Stimulated activated CD4-positive, alpha-beta T cell treated with anti-CD3 and anti-CD28 coated beads, Interleukin-4, amount 100 ng/mL, for 24 hours (primary cell): Measurements from ENCODE around the gene PNLIPRP2.

Experiments
- DNase-seq: peaks from one replicate; pipeline ENCODE4 v3.0.0-alpha.2; 2020

PNLIPRP2 gene

DNA sequence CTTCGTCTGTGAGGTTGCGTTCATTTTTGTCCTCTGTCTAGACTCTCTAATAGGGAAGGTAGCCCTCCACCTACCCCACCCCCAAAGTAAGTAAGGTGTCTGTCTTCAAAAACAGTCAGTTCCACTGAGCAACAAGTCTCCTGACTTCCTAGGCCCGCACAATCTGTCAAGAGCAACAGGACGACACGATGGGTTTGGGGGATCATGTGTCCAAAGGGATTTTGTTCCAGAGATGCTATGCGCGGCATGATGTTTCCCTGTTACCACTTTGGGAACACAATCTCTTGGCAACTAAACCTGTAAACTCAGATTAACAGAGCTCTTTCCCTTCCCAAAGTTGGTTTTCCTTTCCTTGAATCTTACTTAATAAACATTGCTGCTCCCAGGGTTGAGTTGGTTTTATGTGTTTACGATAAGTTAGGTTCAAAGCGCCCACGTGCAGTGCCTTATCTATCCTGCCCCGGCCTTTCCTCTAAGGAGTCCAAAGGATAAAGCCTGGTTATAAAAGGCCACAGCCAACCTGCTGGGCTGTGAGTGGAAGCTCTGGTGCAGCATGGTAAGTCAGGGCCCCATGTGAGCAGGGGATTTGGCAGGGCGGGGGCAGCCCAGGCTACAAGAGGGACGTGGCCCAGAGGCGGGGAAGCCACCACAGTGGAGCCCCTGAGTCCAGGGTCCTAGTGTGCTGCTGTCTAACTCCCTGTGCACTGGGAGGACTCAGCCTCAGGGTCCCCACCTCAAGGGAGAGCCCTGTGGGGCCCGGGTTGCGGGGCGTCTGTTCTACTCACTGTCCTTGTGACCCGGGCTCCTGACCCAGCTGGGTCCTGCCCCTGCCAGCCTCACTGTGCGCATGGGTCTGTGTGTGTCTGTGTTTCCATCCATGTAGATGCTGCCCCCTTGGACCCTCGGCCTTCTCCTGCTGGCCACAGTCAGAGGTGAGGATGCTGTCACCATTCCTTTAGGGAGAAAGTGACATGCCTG, at the start of gene PNLIPRP2:
PNLIPRP2 (plus strand) TSS at position 531 of the 978 bp plus-strand sequence.
- DNase-seq: no peak

GRCh38 chr10:116574797-116575196, 46.0 kb upstream of the PNLIPRP2 start:
- DNase-seq: no peak

DNA sequence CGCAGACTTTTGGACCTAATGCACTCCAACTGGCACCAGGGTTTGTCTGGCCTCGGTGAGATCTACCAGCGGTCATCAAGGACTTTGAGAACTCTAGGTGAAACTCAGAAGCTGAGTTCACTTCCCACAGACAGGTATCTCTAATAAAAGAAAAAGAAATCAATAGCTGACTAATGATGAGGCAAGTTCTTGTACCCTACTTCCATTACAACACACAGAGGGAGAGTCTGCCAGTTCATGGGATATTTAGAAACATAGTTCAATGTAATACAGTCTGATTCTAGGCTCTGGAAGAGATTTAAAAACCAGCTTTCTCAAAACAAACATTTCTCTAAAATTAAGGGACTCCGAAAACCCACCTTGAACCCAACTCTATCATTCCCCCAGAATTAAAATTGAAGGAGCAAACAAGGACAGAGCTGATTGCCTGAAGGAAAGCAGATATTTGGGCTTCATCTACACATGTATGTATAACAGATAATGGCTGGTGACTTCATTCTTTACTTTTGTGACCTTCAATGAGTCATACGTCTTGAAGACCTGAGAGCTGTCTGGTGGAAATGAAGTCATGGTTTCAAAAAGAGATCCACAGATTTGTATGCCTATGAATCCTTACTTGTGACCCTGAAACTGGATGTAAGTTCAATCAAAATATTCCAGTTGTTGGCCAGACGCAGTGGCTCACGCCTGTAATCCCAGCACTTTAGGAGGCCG, 32.7 kb upstream of the PNLIPRP2 start:
- DNase-seq: no peak

- DNase-seq: no peak
Measured at GRCh38 chr10:116588995-116589394, 31.8 kb upstream of the PNLIPRP2 start.

GRCh38 chr10:116589926-116590325, 30.8 kb upstream of the PNLIPRP2 start:
- no peak for DNase-seq

DNA sequence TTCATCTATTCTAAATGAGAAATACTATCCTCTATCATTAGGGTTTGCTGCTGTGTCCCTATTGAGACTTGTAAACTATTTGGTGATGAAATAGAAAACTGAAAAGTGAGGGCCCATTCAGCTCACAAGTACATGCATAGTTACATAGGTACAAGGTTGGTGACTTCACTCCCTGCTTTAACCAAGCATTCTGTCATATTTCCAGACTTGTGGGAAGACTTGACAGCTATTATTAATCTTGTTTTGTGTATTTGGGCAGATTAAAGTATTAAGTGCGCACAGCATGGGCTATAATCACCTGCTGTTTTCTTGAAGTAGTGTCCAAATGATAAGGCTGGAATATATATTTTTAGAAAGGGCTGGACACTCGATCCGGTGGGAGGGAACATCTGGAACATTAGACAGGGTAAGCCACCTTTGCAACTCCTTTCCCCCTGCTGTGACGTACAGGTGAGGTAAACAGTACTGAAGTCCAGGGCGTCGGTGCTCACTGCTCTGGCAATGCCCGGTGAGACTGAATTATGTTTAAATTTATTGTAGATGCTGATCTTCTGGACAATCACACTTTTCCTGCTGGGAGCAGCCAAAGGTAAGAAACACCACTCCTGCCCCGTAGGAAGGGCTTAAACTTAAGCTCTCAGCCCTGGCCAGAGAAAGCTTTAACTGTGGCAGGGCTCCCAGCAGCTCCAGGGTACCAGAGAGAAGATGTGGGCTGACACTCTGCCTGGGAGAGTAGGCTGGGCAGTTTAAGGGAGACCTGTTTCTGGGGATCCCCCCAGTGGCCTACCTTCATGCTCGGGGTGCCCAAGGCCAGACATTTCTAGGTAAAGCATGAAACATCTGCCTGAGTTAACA, 29.9 kb upstream of the PNLIPRP2 start, which contains the start of gene PNLIPRP1:
PNLIPRP1 (plus strand) TSS at position 370 of the 855 bp plus-strand sequence; CDS start at position 541, 171 bp downstream.
- DNase-seq: no peak

- no peak for DNase-seq
Measured at GRCh38 chr10:116593139-116593740, 27.5 kb upstream of the PNLIPRP2 start.

- no peak for DNase-seq
Measured at GRCh38 chr10:116594525-116595035, 26.2 kb upstream of the PNLIPRP2 start.

DNA sequence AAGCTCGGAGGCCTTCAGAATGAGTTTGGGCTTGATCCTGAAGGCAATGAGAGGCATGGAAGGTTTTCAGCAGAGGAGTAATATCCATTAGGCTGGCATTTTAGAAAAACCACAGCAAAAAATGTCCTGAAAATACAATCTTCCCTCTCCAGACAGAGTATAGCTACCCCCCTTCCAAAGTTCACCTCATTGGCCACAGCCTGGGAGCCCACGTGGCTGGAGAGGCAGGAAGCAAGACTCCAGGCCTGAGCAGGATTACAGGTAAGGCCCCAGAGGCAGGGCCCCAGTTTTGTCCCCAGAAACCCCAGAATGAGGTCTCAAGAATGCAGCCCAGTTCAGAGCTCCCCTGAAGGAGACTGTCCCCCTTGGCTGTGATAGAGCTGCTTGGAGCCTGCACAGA, 24.7 kb upstream of the PNLIPRP2 start:
- no peak for DNase-seq

- no peak for DNase-seq
Measured at GRCh38 chr10:116597543-116597942, 23.2 kb upstream of the PNLIPRP2 start.

GRCh38 chr10:116598329-116598728, 22.4 kb upstream of the PNLIPRP2 start:
- DNase-seq: no peak

DNA sequence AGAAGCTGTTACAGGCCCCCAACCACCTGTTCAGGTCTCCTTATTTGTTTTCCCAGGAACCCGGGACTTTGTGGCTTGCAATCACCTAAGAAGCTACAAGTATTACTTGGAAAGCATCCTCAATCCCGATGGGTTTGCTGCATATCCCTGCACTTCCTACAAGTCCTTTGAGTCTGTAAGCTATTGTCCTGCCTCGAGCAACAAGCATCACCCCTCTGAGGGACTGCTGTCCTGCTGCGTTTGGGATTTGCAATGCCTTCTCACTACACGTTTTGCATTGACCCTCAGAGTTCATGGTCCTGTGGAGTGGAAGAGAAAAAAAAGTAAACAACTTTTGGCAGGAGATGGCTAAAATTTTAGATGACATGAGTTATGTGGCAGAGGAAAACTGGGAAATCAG, 20.8 kb upstream of the PNLIPRP2 start:
- no peak for DNase-seq

GRCh38 chr10:116602648-116603400, 17.9 kb upstream of the PNLIPRP2 start:
- no peak for DNase-seq

DNA sequence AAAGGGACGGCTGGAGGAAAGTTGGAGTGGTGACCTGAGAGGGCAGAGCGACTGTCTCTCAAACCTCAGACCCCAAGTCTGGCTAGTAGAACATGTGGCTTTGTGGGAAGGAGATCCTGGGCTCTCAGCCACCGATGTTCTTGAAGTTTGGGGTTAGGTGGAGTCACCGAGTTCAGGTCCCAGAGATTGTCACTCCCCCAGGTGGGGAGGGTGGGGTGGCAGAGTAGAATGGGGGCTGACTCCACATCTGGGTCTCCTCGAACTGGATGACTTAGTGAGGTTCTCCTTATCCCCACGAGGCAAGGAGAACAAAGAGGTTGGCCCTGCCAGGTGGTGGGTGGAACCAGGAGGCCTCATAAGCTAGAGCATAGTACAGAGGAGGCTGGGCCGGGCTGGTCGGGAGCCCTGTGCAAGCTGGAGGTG, 14.7 kb upstream of the PNLIPRP2 start:
- DNase-seq: no peak

- no peak for DNase-seq
Measured at GRCh38 chr10:116607336-116607735, 13.4 kb upstream of the PNLIPRP2 start.

GRCh38 chr10:116608686-116609594, 11.8 kb upstream of the PNLIPRP2 start:
- no peak for DNase-seq

DNA sequence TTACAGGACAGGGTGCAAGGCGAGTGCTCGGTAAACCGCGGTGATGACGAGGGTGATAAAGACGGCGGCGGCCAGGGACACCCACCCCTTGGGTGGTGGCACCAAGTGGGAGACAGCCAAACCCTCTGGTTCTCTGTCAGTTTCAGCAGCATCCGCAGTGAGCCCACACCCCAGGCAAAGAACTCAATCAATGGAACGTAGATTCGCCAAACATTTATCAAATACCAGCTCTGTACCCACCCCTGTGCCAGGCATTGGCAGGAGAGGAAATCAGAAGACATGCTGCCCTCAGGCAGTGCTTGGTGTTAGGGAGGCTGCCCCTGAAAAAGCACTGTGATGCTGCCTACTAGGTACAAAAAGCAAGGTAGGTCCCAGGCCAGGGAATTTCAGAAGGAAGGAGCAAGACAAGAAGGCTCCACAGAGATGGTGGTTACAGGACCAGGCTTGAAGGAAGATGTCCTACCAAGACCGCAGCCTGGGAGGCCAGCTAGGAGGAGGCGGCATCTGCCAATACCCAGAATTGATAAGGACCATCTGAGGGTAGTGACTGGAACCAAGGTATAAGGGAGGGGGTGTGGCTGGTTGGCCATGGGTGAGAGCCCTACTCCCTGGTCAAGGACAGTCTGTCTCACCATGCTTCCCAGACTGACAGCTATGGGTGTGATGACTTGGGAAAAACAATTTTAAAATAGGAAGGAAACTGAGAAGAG, 10.2 kb upstream of the PNLIPRP2 start:
- no peak for DNase-seq

DNA sequence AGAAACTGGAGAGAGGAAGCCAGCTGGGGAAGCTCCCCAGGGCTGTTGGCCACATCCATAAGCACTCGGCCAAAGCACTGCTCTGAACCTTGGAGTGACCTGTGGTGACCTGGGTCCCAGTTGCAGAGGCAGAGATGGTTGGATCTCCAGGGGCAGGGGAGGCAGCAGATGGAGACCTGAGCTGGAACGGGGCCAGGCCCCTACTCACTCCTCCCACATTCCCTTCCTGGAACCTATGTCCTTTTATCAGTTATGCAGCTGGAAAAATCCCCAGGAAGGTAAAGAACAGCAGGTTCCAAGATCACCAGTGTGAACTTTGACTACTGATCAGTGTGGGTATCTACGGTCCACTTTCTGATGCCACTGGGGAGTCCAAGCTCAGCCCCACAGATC, 9.6 kb upstream of the PNLIPRP2 start:
- DNase-seq: no peak

DNA sequence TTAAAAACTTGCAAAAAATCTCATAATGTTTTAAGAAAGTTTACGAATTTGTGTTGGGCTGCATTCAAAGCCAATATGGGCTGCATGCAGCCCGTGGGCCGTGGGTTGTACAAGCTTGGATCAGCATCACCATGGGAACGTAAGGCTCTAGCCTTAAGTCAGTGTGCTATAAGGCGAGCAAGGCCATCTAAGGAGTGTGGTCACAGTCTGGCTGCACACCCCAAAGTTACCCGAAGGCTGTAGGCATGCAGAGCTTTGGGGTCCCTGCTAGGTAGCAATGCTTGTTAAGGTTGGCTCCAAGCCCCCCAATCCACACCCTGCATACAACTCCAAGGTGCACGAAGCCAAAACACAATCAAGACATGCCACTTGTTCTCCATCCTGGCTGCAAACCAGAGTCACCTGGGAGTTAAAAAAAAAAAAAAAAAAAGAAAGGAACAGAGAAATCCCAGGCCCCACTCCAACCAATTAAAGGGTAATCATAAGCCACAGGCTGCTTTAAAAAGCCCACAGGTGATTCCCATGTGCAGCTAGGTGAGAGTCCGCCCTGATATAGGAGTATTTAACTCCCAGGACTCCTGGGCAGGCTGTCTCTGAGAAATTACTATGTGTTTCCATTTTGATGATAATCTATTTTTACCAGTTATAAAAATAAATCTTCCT, 8.5 kb upstream of the PNLIPRP2 start:
- no peak for DNase-seq
